ENCODE results near the gene CLIP3. TPM values are rescaled to one million over a fixed set of nuclear protein-coding genes. Genes with fewer than 3 reads are reported as not detected.
"Not testable (repeated sequence)": the region's sequence is repeated elsewhere in the genome, so short reads cannot be mapped to it uniquely, and the experiment has no call there.

Gene CLIP3
- polyA plus RNA-seq, 3 donors = 0.24 TPM; not detected in 2

DNA sequence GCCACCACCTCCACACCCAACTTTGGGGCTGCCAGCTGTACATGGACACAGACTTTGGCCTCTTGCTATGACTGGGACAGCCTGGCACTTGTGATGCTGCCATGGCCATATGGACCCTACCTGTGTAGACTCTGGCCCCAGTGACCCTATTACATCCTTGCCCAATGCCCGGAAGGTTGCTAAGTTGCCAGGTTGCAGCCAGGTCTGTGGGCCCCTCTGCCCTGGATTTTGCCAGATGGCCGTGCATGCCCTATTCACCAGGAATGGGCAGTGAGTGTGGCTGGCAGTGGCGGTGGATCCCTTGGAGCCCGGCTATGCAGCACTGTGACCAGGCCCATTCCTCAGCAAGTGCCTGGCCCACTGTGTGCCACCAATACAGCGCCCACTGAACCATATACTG lies 46.6 kb downstream of the CLIP3 start:
- H3K4me3 Mint-ChIP-seq = no peak overlapping the region
- no peak overlapping the region for H3K27ac ChIP-seq (ENCODE audit: low read depth in 1 of 2, low read length in 2 of 2)
- H4K20me1 ChIP-seq (ENCODE audit: insufficient read depth, low read length) = no peaks in the 10 kb centered on the region
- no peaks in the 10 kb centered on the region for H3K36me3 ChIP-seq (replicated peaks in 1 of 2; ENCODE audit: control insufficient read depth in 1 of 2, insufficient read depth in 2 of 2, low read length in 2 of 2)
- peaks cover 17 to 36% (median 29%) of the 10 kb centered on the region in 3 donors for H3K27me3 Mint-ChIP-seq (ENCODE audit: low read depth in 3 of 3)
- H3K79me2 ChIP-seq (ENCODE audit: insufficient read depth, low read length) = no peaks in the 10 kb centered on the region
- WGBS (ENCODE audit: insufficient coverage) = 97% methylated on average over 5 of the region's 5 CpGs
- H3K36me3 Mint-ChIP-seq = no peaks in the 10 kb centered on the region
- H3K9me3 ChIP-seq (replicated peaks in 1 of 2; ENCODE audit: control insufficient read depth in 1 of 2, insufficient read depth in 1 of 2, low read length in 2 of 2) = no peaks in the 10 kb centered on the region
- H3K9me3 Mint-ChIP-seq = peaks cover 3 to 11% (median 7%) of the 10 kb centered on the region in 7 donors
- H3K27ac Mint-ChIP-seq = no peak overlapping the region
- no peak overlapping the region for H3K4me2 ChIP-seq (replicated peaks; ENCODE audit: extremely low read depth, low read length, poor library complexity, severe bottlenecking)
- H3K27me3 ChIP-seq (ENCODE audit: control insufficient read depth in 2 of 2, insufficient read depth in 2 of 2, low read length in 2 of 2) = peaks cover 0 to 6% of the 10 kb centered on the region in 2 donors
- H3K4me1 ChIP-seq (ENCODE audit: control insufficient read depth in 1 of 2, insufficient read depth in 2 of 2, low read length in 2 of 2) = peaks cover 13 to 16% of the 10 kb centered on the region in 2 donors
- TF ChIP-seq, protein P1, sequence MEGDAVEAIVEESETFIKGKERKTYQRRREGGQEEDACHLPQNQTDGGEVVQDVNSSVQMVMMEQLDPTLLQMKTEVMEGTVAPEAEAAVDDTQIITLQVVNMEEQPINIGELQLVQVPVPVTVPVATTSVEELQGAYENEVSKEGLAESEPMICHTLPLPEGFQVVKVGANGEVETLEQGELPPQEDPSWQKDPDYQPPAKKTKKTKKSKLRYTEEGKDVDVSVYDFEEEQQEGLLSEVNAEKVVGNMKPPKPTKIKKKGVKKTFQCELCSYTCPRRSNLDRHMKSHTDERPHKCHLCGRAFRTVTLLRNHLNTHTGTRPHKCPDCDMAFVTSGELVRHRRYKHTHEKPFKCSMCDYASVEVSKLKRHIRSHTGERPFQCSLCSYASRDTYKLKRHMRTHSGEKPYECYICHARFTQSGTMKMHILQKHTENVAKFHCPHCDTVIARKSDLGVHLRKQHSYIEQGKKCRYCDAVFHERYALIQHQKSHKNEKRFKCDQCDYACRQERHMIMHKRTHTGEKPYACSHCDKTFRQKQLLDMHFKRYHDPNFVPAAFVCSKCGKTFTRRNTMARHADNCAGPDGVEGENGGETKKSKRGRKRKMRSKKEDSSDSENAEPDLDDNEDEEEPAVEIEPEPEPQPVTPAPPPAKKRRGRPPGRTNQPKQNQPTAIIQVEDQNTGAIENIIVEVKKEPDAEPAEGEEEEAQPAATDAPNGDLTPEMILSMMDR (IDR thresholded peaks at IDR 0.05) = no peak
- H3K4me3 ChIP-seq (replicated peaks in 1 of 3; ENCODE audit: low read depth in 2 of 3, low read length in 3 of 3) = no peak overlapping the region
- peaks cover 17% of the 10 kb centered on the region for H3K4me1 Mint-ChIP-seq
- peak overlapping the region; percentile 86 for H2AFZ ChIP-seq (ENCODE audit: insufficient read depth, low read depth, low read length, poor library complexity, severe bottlenecking)
- DNase-seq = no peak
- H3K9ac ChIP-seq (ENCODE audit: insufficient read depth, low read length, poor library complexity, severe bottlenecking) = no peak overlapping the region
- intact Hi-C loops (cut with micrococcal nuclease) = no loop called here

DNA sequence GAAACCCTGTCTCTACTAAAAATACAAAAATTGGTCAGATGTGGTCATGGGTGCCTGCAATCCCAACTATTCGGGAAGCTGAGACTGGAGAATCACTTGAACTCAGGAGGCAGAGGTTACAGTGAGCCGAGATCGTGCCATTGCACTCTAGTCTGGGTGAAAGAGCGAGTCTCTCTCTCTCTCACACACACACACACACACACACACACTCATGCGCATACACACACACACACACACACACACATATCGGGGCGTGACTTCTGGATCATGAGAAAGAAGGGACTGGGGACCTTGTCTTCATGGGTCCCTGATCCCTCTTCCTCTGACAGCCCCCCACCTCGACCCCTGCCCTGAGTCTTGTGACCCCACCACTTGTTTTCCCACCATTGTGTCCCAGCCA lies 49.5 kb downstream of the CLIP3 start:
- H3K27me3 Mint-ChIP-seq (ENCODE audit: low read depth in 3 of 3) = peaks cover 19 to 36% (median 32%) of the 10 kb centered on the region in 3 donors
- Histone ChIP-seq H4K20me1 (ENCODE audit: insufficient read depth, low read length) (no peaks in the 10 kb centered on the region), H3K27me3 (ENCODE audit: control insufficient read depth in 2 of 2, insufficient read depth in 2 of 2, low read length in 2 of 2) (peaks cover 0 to 3% of the 10 kb centered on the region in 2 donors), H3K27ac (ENCODE audit: low read depth in 1 of 2, low read length in 2 of 2) (no peak overlapping the region), H3K79me2 (ENCODE audit: insufficient read depth, low read length) (no peaks in the 10 kb centered on the region), H3K9ac (ENCODE audit: insufficient read depth, low read length, poor library complexity, severe bottlenecking) (no peak overlapping the region), H3K4me2 (replicated peaks; ENCODE audit: extremely low read depth, low read length, poor library complexity, severe bottlenecking) (no peak overlapping the region), H3K4me3 (replicated peaks in 1 of 3; ENCODE audit: low read depth in 2 of 3, low read length in 3 of 3) (no peak overlapping the region), H3K9me3 (replicated peaks in 1 of 2; ENCODE audit: control insufficient read depth in 1 of 2, insufficient read depth in 1 of 2, low read length in 2 of 2) (no peaks in the 10 kb centered on the region), H2AFZ (ENCODE audit: insufficient read depth, low read depth, low read length, poor library complexity, severe bottlenecking) (no peak overlapping the region), H3K36me3 (replicated peaks in 1 of 2; ENCODE audit: control insufficient read depth in 1 of 2, insufficient read depth in 2 of 2, low read length in 2 of 2) (no peaks in the 10 kb centered on the region), H3K4me1 (ENCODE audit: control insufficient read depth in 1 of 2, insufficient read depth in 2 of 2, low read length in 2 of 2) (peaks cover 12 to 13% of the 10 kb centered on the region in 2 donors)
- H3K4me3 Mint-ChIP-seq = peak overlapping the region in 1 of 2 donors; percentile 26
- no peak for DNase-seq
- peak overlapping the region in 1 of 7 donors; percentile 32 for H3K27ac Mint-ChIP-seq
- WGBS (ENCODE audit: insufficient coverage) = 89% methylated on average over 4 of the region's 8 CpGs
- intact Hi-C loops (cut with micrococcal nuclease) = no loop called here
- H3K36me3 Mint-ChIP-seq = no peaks in the 10 kb centered on the region
- H3K9me3 Mint-ChIP-seq = peaks cover 0 to 3% (median 0%) of the 10 kb centered on the region in 7 donors
- peaks cover 11% of the 10 kb centered on the region for H3K4me1 Mint-ChIP-seq
- TF ChIP-seq, protein P1 (IDR thresholded peaks at IDR 0.05) = no peak

DNA sequence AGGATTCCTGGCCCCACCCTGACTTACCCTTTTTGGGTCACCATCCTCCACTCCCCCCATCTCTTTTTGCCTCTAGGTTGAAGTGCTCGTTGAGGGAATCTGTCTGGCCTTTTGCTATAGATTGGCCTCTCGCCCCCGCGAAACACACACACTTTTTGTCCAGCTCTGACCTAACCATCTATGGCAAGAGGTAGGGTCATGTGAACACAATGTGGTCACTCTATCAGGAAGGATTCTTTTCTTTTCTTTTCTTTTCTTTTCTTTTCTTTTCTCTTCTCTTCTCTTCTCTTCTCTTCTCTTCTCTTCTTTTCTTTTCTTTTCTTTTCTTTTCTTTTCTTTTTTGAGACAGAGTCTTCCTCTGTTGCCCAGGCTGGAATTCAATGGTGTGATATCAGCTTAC lies 51.7 kb downstream of the CLIP3 start:
- DNase-seq; H3K36me3 ChIP-seq (replicated peaks in 1 of 2; ENCODE audit: control insufficient read depth in 1 of 2, insufficient read depth in 2 of 2, low read length in 2 of 2); H3K4me3 Mint-ChIP-seq; H3K4me1 ChIP-seq (ENCODE audit: control insufficient read depth in 1 of 2, insufficient read depth in 2 of 2, low read length in 2 of 2); H3K36me3 Mint-ChIP-seq; H3K27ac Mint-ChIP-seq; H3K4me2 ChIP-seq (replicated peaks; ENCODE audit: extremely low read depth, low read length, poor library complexity, severe bottlenecking); H2AFZ ChIP-seq (ENCODE audit: insufficient read depth, low read depth, low read length, poor library complexity, severe bottlenecking); intact Hi-C loops (cut with micrococcal nuclease); H3K9ac ChIP-seq (ENCODE audit: insufficient read depth, low read length, poor library complexity, severe bottlenecking); H3K79me2 ChIP-seq (ENCODE audit: insufficient read depth, low read length); H3K9me3 ChIP-seq (replicated peaks in 1 of 2; ENCODE audit: control insufficient read depth in 1 of 2, insufficient read depth in 1 of 2, low read length in 2 of 2); H3K27ac ChIP-seq (ENCODE audit: low read depth in 1 of 2, low read length in 2 of 2); H3K9me3 Mint-ChIP-seq; H3K4me3 ChIP-seq (replicated peaks in 1 of 3; ENCODE audit: low read depth in 2 of 3, low read length in 3 of 3); H4K20me1 ChIP-seq (ENCODE audit: insufficient read depth, low read length); H3K27me3 ChIP-seq (ENCODE audit: control insufficient read depth in 2 of 2, insufficient read depth in 2 of 2, low read length in 2 of 2); H3K4me1 Mint-ChIP-seq: not testable (repeated sequence)
- H3K27me3 Mint-ChIP-seq (ENCODE audit: low read depth in 3 of 3) = peaks cover 18 to 38% (median 35%) of the 10 kb centered on the region in 3 donors
- WGBS (ENCODE audit: insufficient coverage) = no CpG with 5 or more reads among the region's 4 CpGs

Measured in CD14-positive monocyte (primary cell).